Body of pancreas (tissue), 4 donors: ENCODE results near the gene AGMO.

Experiments
- CTCF ChIP-seq, 7 experiments: fragments of 450-650 bp in 4 of 7; fragments of 200-600 bp in 3 of 7; sonication (generic) in 3 of 7; IDR thresholded peaks; one replicate each; pipeline ENCODE4 v1.5.1; 2016 to 2019; ENCODE audit warnings: antibody characterized with exemption in 7 of 7
- POLR2A ChIP-seq, 3 donors: fragments of 450-650 bp; IDR thresholded peaks; one replicate each; pipeline ENCODE4 v1.6.1; 2016; ENCODE audit warnings: antibody characterized with exemption in 3 of 3, mild to moderate bottlenecking in 2 of 3

GRCh38 chr7:15446280-15446679 is 115.5 kb downstream of the AGMO start:
- TF ChIP-seq CTCF (IDR thresholded peaks at IDR 0.05) (no peak), POLR2A (IDR thresholded peaks at IDR 0.05) (no peak)
